ENCODE results near the gene CLTC.

GRCh38 chr17:59668816-59669215 lies 49.1 kb downstream of the CLTC start:
- TF ChIP-seq FOXK2 (IDR thresholded peaks at IDR 0.05) (no peak), TARDBP (IDR thresholded peaks at IDR 0.05) (no peak), HDGF (IDR thresholded peaks at IDR 0.05; ENCODE audit: borderline replicate concordance) (no peak), LEF1 (IDR thresholded peaks at IDR 0.05; ENCODE audit: borderline replicate concordance) (no peak)
